G401.6 (cell line): Measurements from ENCODE around the gene SMC3.
"Not testable (repeated sequence)": the region's sequence is repeated elsewhere in the genome, so short reads cannot be mapped to it uniquely, and the experiment has no call there.

Source experiments
- FAIRE-seq: peaks from 2 replicates; lab custom pipeline; 2012; peaks lifted over from hg19 to GRCh38; lab: Jason Lieb, UNC

The SMC3 gene

DNA sequence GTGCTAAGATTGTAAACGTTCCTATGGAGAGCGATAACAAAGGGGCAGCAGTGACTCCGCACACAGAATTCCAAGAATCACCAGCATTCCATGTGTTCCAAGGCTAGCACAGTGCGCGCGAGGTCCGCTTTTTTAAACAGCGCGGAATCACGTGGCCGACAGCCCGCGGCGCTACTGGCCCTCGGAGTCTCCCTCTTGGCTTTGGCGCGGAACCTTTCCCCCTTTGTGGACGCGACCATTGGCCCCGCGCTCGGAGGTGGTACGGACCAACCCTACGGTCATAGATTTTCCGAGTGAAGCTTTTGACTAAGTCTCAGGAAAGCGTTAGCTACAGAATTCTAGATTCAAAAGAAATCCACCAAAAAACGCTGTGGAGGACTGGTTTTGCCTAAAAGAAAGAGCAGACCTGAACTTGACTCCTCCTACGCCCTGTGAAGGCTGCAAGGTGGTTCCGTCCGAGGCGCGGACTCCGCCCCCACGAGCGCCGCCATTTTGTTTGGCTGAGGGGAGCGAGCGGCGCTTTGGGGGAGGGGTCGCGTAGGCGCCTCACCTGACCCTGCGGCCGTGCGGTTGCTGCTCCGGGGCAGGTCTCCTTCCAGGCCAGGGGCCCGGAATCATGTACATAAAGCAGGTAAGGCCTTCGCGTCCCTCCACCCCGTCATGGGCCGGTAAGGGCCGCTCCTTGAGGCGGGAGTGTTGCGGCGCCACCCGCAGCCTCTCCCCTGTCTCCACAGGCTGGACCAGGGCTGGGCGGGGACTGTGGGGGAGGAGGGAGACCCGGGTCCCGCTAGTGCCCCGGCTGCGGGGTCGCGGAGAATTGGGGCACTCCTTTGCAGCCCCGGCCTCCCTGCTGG, at the start of gene SMC3:
Gene SMC3 (plus strand): TSS at position 495 of the 854 bp plus-strand sequence. CDS start 122 bp downstream, at position 617.
- peak; percentile 98 for FAIRE-seq

GRCh38 chr10:110522365-110522988, 45.0 kb upstream of the SMC3 start:
- FAIRE-seq = no peak

DNA sequence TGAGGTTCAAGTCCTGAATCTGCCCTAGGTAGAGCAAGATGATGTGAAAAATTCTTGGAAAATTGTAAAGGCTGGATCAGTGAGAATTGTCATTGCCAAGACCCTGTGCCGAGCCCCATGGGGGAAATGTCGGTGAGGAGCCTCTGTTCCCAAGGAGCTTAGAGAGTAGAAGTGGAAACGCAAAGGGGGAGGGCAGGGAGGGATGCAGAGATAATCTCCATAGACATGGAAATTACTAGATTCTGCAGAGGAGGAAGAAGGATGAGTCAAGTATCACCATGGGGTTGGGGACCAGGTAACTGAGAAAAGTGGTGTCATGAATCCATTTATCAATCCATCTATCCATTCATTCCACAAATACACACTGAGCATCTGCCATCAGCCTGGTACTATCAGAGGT, 43.8 kb upstream of the SMC3 start:
- FAIRE-seq = no peak

DNA sequence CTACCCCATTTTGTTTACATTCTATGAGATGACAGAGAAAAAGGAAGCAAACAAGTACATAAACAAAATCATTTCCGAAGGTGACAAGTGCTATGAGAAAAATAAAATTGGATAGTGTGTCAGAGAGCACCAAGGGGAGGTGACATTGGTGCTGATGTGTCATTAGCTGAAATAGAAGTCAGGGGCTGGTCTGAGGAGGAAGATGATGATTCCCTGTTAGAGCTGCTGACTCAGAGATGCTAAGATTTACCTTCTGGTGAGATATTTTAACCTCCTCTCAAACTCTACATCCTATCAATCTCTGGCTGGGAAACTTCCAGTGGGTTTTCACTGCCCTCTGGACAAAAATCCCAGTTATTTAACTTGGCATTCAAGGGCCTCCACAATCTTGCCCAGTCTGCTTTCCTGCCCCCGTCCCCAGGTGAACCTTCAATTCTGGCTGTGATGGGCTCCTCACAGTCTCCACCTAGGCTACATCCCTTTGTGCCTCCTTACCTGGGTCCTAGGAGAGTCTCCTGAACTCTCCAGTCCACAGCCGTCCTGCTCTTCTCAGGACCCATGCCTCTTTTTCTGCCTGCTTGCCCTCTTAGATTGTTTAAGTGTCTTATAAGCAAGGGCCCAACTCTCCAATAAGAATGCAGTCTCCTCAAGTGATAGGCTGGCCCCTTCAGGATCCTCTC, 43.2 kb upstream of the SMC3 start:
- FAIRE-seq = no peak

- no peak for FAIRE-seq
Observed at GRCh38 chr10:110524859-110525232, 42.6 kb upstream of the SMC3 start.

DNA sequence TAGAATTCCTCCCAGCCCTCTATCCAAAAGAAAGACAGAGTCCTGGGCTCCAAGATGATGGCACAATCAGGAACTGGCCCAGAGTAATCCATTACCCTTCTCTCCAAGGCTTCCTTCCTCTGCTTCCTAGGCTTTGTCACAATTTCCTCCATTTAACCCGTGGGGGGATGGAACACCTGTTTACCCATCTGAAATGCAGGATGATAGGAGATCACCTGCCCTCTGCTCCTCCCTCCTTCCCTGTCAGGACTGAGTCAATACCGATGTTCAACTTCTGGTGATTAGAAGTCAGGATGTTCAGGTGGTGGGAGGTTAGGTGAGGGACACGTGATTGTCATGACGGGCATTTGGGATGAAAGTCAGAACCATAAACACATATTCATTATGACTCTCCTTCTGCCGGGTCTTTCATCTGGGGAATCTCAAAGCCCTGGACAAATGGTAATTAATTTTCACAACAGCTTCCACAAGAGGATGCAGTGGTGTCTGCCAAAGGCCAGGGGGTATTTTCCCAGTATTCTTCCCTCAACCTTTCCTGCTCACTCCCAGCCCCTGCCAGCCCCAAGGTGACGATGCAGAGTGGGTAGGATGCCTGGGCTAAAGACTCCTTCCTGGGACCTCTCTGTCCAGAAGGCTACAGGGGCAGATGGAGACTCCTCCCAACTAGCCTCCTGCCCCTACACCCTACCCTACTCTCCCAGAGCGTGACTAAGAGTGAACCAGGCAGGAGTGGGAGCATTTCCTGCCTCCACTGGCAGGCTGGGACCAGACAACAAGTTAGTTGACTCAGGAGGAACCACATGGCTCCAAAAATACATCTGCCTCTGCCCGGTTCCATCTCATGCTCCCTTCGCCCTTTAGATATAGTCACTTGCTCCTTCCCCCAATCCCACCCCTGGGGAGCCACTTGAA, 41.9 kb upstream of the SMC3 start:
- no peak for FAIRE-seq

GRCh38 chr10:110527731-110528171, 39.7 kb upstream of the SMC3 start:
- FAIRE-seq = no peak

DNA sequence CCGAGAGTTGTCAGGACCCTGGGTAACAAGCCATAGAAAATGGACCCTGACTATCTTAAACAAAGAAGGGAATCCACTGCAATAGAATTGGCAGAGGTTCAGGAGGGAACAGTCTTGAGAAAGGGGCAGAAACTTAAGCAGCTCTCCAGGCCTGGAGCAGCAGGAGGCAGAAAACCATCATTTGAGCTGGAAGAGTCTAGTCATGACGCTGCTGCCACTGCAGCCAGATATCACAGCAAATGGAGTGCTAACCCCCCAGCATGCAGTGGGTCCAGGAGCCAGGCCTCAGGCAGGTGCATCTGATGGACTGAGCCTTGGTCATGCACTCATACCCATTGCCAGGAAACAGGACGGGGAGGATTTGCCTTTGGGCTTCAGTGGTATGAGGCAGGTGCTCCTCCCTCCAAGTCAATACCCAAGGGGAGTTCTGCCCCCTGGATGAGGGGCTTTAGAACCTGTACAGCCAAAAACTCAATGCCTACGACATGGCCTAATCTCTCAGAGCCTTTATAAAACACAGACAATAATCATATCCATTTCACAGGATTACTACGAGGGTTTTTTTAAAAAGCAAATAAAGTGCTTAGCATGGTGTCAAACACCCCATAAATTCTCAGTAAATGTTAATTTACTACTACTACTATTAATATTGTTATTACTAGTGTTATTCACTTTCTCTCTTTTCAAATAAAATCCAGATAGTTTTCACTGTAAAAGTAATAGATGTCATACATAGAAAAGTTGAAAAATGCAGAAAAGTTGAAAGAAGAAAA, 39.1 kb upstream of the SMC3 start:
- FAIRE-seq = no peak

DNA sequence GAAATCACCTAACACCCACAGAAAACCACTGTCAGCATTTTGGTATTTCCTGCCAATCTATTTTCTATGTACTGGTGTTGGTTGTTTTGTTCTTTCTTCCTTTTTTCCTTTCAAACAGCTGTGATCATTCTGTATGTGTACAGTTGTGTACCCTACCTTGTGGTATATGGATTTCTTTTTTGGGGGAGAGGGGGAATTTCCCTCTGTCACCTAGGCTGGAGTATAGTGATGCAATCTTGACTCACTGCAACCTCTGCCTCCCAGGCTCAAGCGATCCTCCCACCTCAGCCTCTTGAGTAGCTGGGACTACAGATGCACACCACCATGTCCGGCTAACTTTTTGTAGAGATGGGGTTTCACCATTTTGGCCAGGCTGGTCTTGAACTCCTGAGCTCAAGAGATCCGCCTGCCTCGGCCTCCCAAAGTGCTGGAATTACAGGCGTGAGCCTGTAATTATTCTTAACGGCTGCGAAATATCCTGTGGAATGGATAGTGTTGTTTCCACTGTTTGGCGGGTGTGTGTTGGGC, 38.4 kb upstream of the SMC3 start:
- peak; percentile 86 for FAIRE-seq

DNA sequence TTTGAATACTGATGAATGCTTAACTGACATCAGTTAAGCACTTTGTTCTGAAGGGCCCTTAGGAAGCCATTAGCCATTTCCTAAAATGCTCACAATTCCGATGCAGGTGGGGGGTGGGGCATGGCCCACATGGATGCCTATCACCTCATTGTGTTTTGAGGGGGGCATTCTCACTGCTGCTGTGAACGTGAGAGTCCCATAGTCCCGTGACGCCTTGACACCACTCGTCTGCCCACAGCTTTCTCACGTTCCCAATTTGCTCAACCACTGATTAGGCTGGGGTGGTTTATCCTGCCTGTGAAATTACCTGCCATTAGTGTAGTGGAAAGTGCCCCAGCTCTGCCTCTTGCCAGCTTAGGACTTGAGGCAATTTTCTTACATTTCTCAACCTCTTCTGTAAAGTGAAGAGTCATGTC, 37.9 kb upstream of the SMC3 start:
- FAIRE-seq = no peak

DNA sequence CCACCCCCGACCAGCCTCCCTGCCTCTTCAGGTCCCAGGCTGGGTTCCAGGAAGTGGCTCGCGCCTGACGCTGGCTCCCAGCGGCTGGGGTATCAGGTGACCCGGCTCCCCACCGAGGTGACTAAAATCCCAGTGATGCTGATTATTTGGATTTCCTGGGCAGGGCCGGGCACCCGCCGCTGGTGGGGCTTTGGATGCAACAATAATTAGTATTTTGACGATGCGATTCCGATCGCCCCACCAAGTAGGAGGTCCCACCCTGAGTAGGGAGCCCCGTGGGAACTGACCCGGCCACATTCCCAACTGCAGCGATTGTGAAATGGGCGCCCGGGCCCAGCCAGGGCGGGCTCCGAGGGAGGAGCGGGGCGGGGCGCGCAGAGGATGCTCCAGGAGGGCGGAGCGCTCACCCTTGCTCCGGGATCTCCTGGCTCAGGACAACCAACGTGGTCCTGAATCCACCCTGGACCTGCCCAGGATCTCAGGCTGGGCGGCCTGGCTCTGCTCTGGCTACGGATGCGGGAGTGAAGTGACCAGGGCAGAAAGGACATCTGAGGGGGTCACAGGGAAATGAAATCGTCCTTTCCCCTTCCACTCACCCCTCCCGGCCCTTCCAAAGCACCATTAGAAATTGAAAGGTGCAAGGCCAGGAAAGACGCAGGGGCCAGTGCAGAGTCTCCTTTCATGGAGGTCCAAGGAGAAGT, 37.2 kb upstream of the SMC3 start:
- FAIRE-seq = peak; percentile 69

- FAIRE-seq = no peak
Observed at GRCh38 chr10:110531687-110532086, 35.8 kb upstream of the SMC3 start.

DNA sequence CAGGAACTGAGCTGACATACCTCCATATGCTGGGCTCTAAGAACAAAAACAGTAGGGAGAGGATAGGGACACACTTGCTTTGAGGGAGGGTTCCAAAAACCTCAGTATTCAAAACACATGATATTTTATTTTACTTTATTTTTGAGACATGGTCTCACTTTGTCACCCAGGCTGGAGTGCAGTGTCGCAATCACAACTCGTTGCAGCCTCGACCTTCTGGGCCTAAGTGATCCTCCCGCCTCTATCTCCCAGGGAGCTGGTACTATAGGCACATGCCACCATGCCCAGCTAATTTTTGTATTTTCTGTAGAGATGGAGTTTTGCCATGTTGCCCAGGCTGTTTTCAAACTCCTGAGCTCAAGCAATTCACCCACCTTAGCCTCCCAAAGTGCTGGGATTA, 34.9 kb upstream of the SMC3 start:
- not testable (repeated sequence) for FAIRE-seq

DNA sequence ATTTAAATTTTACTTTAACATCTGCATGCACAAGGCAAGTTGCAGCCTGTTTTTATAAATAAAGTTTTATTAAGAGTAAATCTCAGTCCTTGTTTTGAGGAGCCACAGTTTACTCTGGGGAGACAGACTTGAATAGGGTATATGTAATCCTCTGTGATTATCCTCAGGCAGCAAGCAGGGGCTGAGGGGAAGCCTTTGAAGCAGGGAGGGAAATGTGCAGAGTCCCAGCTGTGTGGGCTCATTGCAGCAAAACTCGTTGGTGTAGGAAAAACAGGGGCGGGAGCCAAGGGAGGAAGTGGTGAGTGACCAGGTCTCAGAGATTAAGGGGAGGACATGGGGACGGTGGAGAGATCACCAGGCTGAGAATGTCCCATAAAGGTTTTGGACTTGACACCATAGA, 34.3 kb upstream of the SMC3 start:
- peak; percentile 6 for FAIRE-seq

GRCh38 chr10:110534571-110534970, 32.9 kb upstream of the SMC3 start:
- FAIRE-seq = no peak

GRCh38 chr10:110535958-110536891, 31.3 kb upstream of the SMC3 start:
- peak; percentile 73 for FAIRE-seq

DNA sequence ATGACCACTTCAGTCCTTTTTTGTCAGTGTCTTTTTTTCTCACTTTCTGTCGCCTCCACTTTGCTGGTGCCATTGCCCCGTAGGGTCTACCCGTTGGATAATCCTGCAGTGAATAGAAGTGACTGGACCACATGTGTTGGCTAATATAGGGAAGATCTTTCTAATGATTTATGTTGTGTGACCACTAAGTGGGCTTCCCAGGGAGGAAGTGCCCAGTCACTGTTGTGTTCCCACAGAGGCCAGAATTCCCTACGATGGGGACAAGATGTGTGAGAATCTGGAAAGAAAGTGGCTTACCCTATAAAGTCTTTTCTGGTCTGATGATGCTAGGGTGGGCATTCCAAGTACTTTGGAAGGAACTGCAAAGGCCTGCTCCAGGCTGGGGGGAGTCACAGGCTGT, 28.4 kb upstream of the SMC3 start:
- FAIRE-seq = no peak

DNA sequence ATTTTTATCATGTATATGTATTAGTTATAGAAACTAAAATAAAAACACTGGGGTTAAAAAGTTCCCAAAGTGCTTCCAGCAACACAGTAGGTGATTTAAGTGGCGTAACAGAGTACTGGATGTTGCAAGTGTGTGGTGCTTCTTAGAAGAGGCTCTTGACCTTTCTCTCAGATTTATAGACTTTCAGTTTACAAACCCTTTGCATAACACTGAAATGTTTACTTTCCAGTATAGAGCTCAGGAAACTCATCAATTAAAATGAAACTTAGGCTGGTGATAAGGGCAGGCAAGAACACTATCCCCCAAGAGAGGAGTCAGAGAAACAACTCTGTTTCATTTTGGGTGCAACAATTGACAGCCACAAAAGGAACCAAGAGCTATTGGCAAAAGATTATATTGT, 27.5 kb upstream of the SMC3 start:
- no peak for FAIRE-seq

DNA sequence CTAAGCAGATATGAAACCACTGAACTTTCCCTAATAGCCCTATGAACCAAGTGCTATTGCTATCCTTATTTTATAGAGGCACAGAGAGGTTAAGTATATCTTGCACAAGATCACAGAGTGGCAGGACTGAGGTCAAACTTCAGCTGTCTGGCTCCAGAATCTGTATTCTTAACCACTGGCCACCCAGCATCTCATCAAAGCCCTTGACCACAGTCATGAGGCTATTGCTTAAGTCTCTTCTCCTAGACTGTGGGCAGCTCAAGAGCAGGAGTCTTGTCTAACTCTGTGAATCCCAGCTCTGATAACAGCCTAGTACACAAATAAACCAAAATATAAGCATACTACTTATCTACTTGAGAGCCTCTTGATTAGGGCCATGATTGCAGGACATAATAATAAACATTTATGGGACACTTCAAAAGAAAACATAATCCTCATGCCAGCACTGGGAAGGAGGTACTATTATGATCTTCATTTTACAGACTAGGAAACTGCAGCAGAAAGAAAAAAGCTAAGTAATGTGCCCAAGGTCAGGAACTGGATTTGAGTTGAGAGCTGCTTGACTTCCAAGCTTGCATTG, 22.4 kb upstream of the SMC3 start:
- FAIRE-seq = no peak
